ENCODE data around the gene EIF4G3.

DNA sequence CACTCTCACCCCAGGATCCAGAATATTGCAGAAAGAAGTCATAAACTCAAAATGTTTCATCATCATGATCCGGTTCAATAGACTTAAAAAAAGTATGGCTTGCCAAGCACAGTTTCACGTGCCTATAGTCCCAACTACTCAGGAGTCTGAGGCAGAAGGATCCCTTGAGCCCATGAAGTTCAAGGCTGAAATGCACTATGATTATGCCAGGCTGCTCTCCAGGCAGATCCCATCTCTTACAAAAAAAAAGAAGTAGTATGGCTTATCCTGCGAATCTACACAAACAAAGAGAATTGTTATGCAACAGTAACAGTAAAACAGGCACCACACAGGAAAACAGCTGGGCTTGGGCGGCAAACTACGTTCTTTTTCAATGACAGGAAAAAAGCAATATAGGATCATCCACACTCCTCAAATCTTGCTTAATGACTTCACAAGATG is 76.2 kb downstream of the EIF4G3 start:
- TF ChIP-seq POLR2A (IDR thresholded peaks at IDR 0.05): no peak
- TF ChIP-seq, protein P1, sequence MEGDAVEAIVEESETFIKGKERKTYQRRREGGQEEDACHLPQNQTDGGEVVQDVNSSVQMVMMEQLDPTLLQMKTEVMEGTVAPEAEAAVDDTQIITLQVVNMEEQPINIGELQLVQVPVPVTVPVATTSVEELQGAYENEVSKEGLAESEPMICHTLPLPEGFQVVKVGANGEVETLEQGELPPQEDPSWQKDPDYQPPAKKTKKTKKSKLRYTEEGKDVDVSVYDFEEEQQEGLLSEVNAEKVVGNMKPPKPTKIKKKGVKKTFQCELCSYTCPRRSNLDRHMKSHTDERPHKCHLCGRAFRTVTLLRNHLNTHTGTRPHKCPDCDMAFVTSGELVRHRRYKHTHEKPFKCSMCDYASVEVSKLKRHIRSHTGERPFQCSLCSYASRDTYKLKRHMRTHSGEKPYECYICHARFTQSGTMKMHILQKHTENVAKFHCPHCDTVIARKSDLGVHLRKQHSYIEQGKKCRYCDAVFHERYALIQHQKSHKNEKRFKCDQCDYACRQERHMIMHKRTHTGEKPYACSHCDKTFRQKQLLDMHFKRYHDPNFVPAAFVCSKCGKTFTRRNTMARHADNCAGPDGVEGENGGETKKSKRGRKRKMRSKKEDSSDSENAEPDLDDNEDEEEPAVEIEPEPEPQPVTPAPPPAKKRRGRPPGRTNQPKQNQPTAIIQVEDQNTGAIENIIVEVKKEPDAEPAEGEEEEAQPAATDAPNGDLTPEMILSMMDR (IDR thresholded peaks at IDR 0.05): no peak
